Prostate gland (tissue), 2 donors: ENCODE data around the gene CLASRP. TPM values are rescaled to one million over a fixed set of nuclear protein-coding genes. Genes with fewer than 3 reads are reported as not detected.

Source experiments
- DNase-seq: peaks from one replicate; pipeline ENCODE4 v3.0.0-alpha.2; 2019; ENCODE audit warnings: low spot score
- H3K27ac ChIP-seq, 2 donors: fragments of 200-600 bp; sonication (generic); 2 replicates each; pipeline ENCODE4 v1.5.1; 2017 to 2019
- H3K27me3 ChIP-seq: fragments of 200-600 bp; sonication (generic); replicated peaks from 2 replicates; pipeline ENCODE4 v1.5.1; 2019; ENCODE audit not compliant: insufficient read depth
- H3K36me3 ChIP-seq, 2 donors: fragments of 200-600 bp; sonication (generic); 1 replicate in 1 of 2; 2 replicates in 1 of 2; pipeline versions ENCODE4 v1.5.1 to v1.8.1; 2017 to 2019
- H3K4me1 ChIP-seq: fragments of 200-600 bp; sonication (generic); replicated peaks from 2 replicates; pipeline ENCODE4 v1.5.1; 2019
- H3K4me3 ChIP-seq, 2 donors: fragments of 200-600 bp; sonication (generic); 2 replicates each; pipeline ENCODE4 v1.5.1; 2017 to 2019
- H3K9me3 ChIP-seq: fragments of 200-600 bp; sonication (generic); 2 replicates; pipeline ENCODE4 v1.5.1; 2017
- CTCF ChIP-seq, 4 experiments: fragments of 200-600 bp in 2 of 4; fragments of 450-650 bp in 2 of 4; sonication (generic) in 2 of 4; IDR thresholded peaks; 1 replicate in 3 of 4; 2 replicates in 1 of 4; pipeline ENCODE4 v1.5.1; 2016 to 2019; ENCODE audit warnings: antibody characterized with exemption in 4 of 4, mild to moderate bottlenecking in 2 of 4, moderate library complexity in 2 of 4
- POLR2A ChIP-seq: fragments of 450-650 bp; IDR thresholded peaks from one replicate; pipeline ENCODE4 v1.6.1; 2016; ENCODE audit warnings: antibody characterized with exemption, mild to moderate bottlenecking
- POLR2AphosphoS5 ChIP-seq: sonication (generic); formaldehyde crosslinking; IDR thresholded peaks from one replicate; pipeline ENCODE4 v1.6.1; 2017; ENCODE audit warnings: antibody characterized with exemption
- WGBS: methylation state at CpG from one replicate; pipeline ENCODE4 v1.1.5; 2018; 5-methylcytosine and 5-hydroxymethylcytosine counted together
- intact Hi-C: fragments of 100-400 bp; cut with DNase I; formaldehyde crosslinking; loops from one replicate; pipeline ENCODE4 v1.14.2; 2022
- total RNA-seq, 2 donors: library from RNA; depleted of rRNA; stranded (reverse); fragments of >200 nt; gene quantifications; one replicate each; pipeline ENCODE4 v1.1.0, GENCODE V29; 2016

CLASRP gene
- total RNA-seq, 2 donors from 2014 or later = 97.8 to 162 TPM

GRCh38 chr19:45070214-45070613 lies 31.4 kb downstream of the CLASRP start:
- WGBS = 82% methylated on average over 6 of the region's 6 CpGs
- Histone ChIP-seq H3K27ac (peak overlapping the region; percentile 4 to 36), H3K9me3 (no peaks in the 10 kb centered on the region), H3K4me3 (no peak overlapping the region), H3K27me3 (no peaks in the 10 kb centered on the region), H3K36me3 (peaks cover 6 to 25% of the 10 kb centered on the region in 2 donors), H3K4me1 (no peaks in the 10 kb centered on the region)
- DNase-seq = no peak
- no peak for TF ChIP-seq CTCF (IDR thresholded peaks at IDR 0.05)
- TF ChIP-seq POLR2AphosphoS5 = no peak
- intact Hi-C loops = no loop called here

GRCh38 chr19:45070861-45071544 lies 32.2 kb downstream of the CLASRP start:
- peak; percentile 69 for DNase-seq
- intact Hi-C loops = no loop called here
- peaks cover 6 to 25% of the 10 kb centered on the region in 2 donors for H3K36me3 ChIP-seq
- no peaks in the 10 kb centered on the region for H3K4me1 ChIP-seq
- no peak overlapping the region for H3K4me3 ChIP-seq
- peak overlapping the region; percentile 4 to 36 for H3K27ac ChIP-seq
- TF ChIP-seq POLR2AphosphoS5 (peak; percentile 21), CTCF (IDR thresholded peaks at IDR 0.05) (no peak), POLR2A (no peak)
- 49% methylated on average over 11 of the region's 19 CpGs for WGBS
- no peaks in the 10 kb centered on the region for H3K9me3 ChIP-seq
- H3K27me3 ChIP-seq = no peaks in the 10 kb centered on the region

- peaks cover 6 to 25% of the 10 kb centered on the region in 2 donors for H3K36me3 ChIP-seq
These were observed 32.7 kb downstream of the CLASRP start for GRCh38 chr19:45071545-45071938.

GRCh38 chr19:45071969-45072790 lies 33.3 kb downstream of the CLASRP start:
- TF ChIP-seq POLR2AphosphoS5 (no peak), CTCF (IDR thresholded peaks at IDR 0.05) (no peak), POLR2A (no peak)
- intact Hi-C loops = no loop called here
- H3K4me1 ChIP-seq = no peaks in the 10 kb centered on the region
- DNase-seq = no peak
- no peaks in the 10 kb centered on the region for H3K9me3 ChIP-seq
- H3K27ac ChIP-seq = peak overlapping the region; percentile 4 to 45
- no peak overlapping the region for H3K4me3 ChIP-seq
- 74% methylated on average over 27 of the region's 34 CpGs for WGBS
- no peaks in the 10 kb centered on the region for H3K27me3 ChIP-seq
- peaks cover 6 to 25% of the 10 kb centered on the region in 2 donors for H3K36me3 ChIP-seq

More at GRCh38 chr19:45071545-45071938, 32.7 kb downstream of the CLASRP start:
- H3K4me1 ChIP-seq = no peaks in the 10 kb centered on the region
- intact Hi-C loops = no loop called here
- 48% methylated on average over 23 of the region's 25 CpGs for WGBS
- no peak overlapping the region for H3K4me3 ChIP-seq
- TF ChIP-seq POLR2AphosphoS5 (no peak), POLR2A (no peak), CTCF (IDR thresholded peaks at IDR 0.05) (no peak)
- H3K27ac ChIP-seq = peak overlapping the region; percentile 4 to 36
- no peaks in the 10 kb centered on the region for H3K9me3 ChIP-seq
- DNase-seq = no peak
- no peaks in the 10 kb centered on the region for H3K27me3 ChIP-seq
